GM21528 (cell line): ENCODE data around the gene ZNF76.

Experiments
- ATAC-seq: cut with Tn5 transposase; IDR thresholded peaks from one replicate; pipeline ENCODE4 v1.9.1; 2021; ENCODE audit warnings: mild to moderate bottlenecking, moderate library complexity; ENCODE audit not compliant: unreplicated experiment, low FRiP score

ZNF76 gene

DNA sequence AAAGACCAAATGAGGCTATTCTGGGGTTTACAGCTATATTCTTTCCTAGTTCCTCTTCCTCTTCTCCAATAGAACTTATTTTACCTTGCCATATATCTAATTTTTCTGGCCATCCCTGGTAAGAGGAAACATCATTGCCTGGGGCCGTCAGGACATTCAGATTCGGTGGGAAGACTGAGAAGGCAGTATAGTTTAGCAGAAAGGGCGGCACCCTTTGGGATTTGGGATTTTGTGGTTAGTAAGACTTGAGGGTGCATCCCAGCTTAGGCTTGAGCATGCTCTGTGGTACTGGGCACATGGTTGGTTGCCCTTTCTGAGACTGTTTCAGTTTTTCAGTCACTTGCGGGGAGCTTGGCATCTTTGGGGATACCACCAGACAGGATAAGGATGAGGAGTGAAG, 24.6 kb upstream of the ZNF76 start:
- ATAC-seq = no peak

DNA sequence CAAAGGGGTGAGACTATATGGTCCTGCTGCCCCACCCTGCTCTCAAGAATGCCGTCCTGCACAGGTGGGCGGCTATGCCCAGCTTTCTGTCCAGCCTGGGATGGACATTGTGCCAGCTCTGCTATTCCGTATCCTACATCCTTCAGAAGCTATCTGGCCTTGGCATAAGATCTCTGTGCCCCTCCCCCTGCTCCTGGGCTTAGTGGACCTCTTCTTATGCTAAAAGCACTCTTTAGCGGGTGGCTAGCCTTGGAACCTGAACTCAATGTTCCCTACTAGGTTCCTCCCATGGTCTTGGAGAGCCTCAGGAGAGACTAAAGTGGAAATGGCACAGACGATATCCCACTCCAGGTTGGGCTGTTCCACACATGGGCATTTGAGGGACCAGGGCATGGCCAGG, 23.3 kb upstream of the ZNF76 start:
- no peak for ATAC-seq

DNA sequence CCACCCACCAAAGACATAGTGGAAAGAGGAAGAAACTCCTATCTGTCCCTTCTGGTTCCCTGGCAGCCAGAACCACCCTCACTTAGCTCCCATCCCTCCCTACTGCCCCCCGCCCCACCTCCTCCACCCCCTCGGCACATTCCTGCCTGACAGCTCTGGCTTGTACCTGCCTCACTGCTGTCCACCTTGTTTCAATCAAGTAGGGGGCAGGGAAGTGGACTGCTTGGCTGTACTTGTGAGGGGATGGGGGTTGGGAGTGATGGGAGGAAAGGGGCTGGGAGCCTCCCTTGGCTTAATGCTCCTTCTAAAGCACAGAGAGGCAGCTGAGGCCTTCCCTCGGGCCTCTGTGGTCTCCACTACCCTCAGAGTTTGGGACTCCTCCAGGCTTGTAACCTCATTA, 22.1 kb upstream of the ZNF76 start:
- no peak for ATAC-seq

DNA sequence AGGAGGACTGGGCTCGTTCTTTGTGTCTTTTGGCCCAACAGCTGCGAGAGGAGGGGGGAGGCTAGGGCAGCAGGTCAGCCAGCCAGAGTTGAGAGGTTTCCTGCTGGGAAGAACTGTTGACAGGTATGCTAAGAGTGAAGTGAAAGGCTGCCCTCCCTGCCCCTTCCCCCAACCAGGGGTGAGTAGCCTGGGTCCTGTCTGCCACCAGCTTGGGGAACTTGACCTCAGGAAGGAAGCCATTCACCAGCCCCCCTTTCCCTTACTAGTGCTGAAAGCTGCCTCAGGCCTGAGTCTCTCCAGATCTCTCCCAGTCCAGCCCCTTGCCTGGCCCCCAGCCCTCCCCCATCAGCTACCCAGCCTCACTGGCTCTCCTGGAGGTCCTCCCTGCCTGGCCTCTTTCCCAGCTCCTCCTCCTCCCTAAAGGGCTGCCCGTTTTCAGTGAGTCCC, 20.7 kb upstream of the ZNF76 start:
- no peak for ATAC-seq

DNA sequence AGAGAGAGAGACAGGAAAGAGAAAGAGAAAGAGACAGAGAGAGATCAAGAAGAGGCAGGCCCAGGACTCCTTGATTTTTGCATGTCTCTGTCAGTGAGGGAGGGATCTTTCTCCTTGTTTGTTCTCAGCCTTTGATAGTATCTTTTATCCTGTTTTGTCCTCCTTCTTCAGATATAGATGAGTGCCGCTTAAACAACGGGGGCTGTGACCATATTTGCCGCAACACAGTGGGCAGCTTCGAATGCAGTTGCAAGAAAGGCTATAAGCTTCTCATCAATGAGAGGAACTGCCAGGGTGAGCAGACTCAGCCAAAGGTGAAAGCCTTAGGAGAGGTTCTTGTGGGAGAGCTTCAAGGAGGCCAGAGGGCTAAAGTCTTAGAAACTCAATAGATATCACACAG, 20.0 kb upstream of the ZNF76 start:
- no peak for ATAC-seq

DNA sequence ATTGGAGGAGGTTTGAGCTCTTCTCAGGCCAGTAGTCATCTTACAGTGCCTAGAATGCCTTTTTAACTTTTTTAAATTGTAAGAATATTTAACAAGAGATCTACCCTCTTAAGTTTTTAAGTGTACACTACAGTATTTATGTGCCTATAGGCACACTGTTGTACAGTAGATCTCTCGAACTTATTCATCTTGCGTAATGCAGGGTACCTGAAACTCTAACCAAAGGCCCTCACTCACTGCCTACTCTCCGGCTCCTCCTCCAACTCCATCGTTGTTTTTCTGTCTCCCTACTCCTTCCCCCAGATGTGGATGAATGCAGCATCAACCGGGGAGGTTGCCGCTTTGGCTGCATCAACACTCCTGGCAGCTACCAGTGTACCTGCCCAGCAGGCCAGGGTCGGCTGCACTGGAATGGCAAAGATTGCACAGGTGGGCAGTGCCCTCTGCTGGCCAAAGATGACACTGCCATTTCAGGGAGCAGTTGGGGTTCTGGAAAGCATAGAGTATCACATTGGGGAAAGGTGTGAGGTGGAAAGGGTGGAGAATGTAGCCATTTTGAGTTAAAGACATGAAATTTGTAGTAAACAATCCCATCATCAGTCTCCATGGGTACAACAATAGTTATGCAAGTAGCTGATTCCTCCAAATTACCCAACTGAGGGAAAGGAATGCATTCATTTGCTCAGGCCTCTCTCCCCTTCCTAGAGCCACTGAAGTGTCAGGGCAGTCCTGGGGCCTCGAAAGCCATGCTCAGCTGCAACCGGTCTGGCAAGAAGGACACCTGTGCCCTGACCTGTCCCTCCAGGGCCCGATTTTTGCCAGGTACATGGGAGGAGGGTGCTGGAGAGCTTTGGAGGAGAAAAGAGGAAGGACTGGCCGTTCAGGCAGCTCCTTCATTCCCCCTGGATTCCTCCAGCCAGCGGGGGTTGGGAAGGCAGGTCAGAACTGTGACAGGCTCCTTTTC, 18.4 kb upstream of the ZNF76 start:
- ATAC-seq = no peak

DNA sequence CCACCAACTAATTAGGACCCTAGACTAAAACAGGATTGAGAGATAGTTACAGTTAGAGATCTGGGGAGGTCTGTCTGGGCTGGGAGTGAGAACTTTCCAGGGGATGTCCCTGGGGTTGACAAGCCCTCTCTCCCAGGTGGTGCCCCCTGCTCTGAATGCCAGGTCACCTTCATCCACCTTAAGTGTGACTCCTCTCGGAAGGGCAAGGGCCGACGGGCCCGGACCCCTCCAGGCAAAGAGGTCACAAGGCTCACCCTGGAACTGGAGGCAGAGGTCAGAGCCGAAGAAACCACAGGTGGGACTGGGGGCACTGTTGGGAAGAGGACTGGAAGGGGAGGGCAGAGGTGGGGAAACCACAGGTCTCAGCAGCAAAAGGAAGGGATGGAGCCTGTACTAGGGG, 17.0 kb upstream of the ZNF76 start:
- ATAC-seq = no peak

DNA sequence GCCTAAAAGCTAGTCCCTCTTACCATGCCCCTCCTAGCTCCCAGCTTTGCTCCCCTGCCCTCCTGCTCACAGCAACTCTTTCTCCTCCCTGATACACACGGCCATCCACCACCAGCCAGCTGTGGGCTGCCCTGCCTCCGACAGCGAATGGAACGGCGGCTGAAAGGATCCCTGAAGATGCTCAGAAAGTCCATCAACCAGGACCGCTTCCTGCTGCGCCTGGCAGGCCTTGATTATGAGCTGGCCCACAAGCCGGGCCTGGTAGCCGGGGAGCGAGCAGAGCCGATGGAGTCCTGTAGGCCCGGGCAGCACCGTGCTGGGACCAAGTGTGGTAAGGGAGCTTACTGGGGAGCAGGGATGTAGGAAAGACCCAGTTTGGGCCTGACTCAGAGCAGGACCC, 16.6 kb upstream of the ZNF76 start:
- ATAC-seq = no peak

DNA sequence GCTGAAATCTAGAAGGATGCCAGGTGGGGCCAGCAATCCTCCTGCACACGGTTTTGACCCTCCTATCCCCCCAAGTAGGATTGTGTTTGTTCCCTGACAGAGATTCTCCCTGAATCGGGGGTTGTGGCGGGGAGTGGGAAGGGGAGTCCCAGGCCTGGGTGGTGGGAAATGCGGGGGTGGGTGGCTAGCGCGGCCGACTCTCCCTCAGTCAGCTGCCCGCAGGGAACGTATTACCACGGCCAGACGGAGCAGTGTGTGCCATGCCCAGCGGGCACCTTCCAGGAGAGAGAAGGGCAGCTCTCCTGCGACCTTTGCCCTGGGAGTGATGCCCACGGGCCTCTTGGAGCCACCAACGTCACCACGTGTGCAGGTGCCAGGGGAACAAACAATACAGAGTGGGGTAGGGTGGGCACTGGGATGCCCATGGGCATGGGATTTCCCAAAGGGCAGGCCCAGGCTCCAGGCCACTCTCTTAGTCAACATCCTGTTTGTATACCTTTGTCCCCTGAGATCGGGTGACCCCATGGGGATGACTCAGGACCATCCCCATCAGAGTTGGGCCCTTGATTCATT, 16.1 kb upstream of the ZNF76 start:
- no peak for ATAC-seq

DNA sequence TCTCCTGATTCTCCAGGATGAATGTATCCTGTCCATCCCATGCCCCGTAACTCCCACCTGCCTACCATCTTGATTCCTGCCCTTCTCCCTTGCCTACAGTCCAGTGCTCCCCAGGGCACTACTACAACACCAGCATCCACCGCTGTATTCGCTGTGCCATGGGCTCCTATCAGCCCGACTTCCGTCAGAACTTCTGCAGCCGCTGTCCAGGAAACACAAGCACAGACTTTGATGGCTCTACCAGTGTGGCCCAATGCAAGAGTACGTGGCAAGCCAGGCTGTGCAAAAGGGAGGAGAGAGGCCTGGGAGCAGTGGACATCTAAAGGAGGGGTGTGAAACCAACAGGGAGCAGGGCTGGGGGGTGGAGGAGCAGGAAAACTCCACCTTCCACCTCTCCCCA, 15.0 kb upstream of the ZNF76 start:
- ATAC-seq = no peak

DNA sequence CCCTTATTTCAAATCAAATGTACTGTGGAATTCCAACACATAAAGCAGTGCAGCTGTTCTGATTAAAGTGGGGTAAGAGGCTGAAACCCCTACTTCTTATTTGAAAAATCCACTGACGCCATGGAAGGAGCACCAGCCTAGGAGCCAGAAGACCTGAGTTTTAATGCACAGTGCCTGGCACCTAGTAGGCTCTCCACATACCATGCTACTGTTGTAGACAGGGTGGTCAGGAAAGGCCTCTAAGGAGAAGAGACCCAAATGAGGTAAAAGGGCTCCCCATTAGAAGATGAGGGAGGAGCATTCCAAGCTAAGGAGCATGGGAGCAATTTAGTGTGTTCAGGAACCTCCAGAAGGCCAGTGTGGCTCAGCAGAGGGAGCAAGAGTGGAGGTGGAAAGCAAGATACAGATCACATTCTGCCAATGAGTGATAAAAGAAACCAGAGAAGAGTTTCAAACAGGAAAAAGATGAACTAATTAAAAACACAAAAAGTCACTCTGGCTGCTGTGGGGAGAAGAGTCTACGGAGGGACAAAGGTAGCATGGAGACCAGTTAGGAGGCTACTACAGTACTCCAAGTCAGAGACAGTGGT, 11.8 kb upstream of the ZNF76 start:
- ATAC-seq = no peak

DNA sequence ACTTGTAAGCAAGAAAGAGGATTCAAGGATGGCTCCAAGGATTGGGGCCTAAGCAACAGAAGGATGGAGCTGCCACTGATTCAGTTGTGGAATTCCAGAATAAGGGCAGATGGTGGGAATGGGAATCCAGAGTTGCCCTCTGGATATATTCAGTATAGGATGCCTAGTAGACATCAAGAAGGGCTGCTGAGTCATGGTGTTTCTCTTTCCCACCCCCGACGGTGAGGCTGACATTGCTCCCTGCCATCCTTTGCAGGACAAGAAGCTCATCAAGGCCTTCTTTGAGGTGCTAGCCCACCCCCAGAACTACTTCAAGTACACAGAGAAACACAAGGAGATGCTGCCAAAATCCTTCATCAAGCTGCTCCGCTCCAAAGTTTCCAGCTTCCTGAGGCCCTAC, 11.2 kb upstream of the ZNF76 start:
- ATAC-seq = no peak

DNA sequence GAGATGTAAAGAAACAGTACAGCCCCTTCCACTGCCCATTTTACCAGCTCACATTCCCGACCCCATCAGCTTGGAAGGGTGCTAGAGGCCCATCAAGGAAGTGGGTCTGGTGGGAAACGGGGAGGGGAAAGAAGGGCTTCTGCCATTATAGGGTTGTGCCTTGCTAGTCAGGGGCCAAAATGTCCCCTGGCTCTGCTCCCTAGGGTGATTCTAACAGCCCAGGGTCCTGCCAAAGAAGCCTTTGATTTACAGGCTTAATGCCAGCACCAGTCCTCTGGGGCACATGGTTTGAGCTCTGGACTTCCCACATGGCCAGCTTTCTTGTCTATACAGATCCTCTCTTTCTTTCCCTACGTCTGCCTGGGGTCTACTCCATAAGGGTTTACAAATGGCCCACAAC, 10.6 kb upstream of the ZNF76 start:
- no peak for ATAC-seq

DNA sequence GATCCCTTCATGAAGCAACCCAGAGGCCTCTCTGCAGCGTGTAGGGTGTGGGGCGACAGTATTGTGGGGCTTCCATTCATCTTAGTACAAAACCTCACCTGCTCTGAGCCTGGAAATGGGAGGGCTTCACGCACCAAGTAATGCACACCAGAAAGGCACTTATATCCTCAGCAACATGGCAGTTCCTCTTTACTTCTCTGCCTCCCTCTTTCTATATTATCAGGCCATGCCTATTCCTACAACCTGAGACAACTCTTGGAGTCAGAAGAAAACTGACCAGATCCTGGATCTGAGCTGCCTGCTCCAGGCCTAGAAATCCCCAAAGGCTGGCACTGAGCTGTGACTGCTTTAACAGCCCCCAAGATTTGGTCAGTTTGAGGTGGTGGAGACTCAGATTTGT, 7.6 kb upstream of the ZNF76 start:
- ATAC-seq = no peak

DNA sequence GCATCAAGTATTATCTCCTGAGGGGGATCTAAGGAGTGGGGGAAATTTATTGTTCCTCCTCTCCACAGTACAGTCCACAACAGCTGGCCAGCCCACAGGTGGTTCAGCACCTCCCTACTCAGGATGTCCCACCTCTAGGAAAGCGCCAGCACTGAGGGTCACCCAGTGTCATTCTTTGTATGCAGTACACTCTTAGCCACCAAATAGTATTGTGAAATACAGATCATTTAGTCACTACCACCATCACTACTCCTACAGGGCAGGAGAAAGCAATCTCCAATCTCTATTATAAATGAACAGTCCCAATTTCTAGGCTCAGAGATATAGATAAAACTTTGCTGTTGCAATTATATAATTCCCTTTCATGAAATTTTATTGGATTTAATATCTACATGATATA, 6.3 kb upstream of the ZNF76 start:
- ATAC-seq = no peak

DNA sequence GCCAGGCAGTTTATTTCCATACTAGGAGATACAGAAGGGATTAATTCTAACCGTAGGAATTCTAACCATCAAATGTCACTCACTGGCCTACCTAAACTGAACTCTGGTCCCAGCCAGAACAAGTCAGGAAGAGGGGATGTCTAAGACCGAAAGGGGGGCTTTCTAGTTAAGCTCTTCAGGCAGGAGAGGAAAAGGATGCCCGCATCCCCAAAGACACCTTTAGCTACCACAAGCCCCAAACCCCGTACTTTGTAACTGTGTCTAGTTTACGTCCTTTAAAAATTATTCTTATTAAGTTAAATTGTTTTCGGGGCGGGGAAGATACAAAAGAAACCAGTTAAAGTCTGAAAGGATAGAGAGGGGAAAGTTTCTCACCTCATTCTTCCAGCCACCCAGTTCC, 1.2 kb upstream of the ZNF76 start:
- no peak for ATAC-seq

DNA sequence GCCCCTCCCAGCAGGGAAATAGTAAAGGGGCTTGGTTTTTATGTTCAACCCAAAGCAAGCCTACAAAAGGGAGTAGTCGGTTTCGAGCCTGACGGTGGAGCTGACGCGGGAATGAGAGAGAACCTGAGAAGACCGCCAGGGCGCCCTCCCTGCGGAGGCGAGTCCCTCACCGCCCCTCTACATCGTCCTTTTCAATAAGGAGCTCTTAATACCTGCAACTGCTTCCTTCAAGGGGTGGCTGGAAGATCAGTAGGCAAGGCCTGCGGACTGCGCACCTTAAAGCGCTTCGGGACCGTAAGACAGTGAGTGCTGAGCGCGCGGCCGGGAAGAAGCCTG, 709 bp upstream of the ZNF76 start:
- ATAC-seq = peak; percentile 36

DNA sequence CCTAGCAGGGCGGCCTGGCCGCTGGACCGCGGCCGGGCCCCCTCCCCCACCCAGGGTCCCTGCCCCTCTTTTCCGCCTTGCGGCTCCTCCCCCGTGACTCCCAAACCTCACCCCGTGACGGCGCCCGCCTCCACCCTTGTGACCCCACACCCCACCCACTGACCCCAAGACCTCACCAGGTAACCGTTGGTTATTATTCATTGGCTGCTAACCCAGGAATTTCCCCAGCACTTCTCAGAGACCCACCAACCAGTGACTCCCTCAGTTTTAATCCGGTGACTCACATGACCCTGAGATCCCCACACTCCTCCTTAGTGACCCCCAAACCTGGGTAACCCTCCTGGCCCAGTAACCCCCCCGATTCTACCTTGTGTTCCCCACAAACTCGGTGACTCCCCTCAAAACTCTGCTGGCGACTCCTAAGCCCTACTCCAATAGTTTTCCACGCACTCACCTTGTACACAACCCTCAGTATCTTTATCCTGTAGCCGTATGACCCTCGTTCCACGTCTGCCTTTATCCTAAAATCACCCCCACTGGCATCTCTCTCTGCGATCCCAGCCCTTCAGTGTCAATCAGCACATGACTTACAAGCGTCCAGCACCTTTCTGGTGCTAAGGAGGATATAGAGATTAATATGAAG, 534 bp downstream of the ZNF76 start:
- ATAC-seq = peak; percentile 32

DNA sequence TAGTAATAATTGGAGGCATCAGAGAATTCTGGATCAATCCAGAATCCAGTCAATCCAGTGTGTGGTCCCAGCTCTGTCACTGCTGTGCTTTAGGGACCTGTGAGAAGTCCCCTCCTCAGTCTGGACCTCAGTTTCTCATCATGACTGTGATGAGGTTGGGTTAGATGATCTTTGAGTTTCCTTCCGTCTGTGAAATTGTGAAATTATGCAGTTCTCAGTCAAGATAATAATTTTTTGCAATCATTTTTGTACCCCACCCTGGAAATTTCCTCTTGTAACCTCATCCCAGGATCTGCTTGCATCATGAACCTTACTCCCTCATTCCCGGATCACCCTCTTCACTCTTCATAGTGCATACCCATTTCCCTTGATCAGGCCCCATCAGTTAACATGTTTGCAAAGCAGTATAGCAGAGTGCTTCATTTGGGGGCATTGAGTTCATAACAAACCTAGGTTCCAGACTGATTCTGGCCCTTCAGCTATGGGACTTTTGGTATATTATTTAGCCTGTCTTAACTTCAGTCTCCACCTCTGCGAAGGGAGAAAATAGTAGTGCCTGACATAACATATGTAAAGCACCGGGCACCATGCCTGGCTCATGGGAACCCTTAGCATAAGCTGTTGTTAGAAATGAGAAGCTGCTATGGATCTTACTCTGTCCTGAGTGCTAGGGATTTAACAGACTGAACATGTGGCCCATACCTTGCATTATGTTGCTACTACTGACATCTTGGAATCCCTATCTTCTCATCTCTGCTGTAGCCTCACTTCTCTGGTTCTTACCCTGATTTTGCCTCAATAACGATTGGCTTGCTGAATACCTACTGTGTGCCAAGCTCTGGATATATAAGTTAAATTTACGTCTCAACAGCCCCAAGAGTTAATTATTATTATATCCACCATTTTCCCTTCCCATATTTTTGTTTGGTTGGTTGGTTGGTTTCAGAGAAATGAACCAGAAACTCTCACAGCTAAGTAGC, 1.3 kb downstream of the ZNF76 start:
- ATAC-seq = no peak

DNA sequence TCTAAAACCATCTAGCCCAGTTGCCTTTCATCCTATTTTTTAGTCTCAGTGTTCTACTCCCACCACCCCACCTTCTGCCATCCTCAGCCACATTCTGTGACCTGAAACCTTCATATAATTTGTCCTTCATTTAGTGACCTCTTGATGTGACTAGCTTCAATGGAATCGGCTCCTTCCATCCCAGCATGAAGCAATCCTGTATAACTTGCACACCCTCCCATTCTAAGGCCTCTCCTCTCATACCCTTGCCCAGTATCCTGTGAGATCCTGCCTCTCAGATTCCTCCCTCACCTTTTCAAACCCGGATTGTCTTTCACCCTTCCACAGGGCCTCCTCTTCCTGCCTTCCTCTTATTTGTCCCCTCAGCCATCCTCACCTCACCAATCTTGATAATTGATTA, 3.1 kb downstream of the ZNF76 start:
- no peak for ATAC-seq
